HG02970 (cell line): ENCODE measurements around the gene UHRF2.
"Not testable (repeated sequence)": the region's sequence is repeated elsewhere in the genome, so short reads cannot be mapped to it uniquely, and the experiment has no call there.

Source experiments
- ATAC-seq: cut with Tn5 transposase; IDR thresholded peaks from one replicate; pipeline ENCODE4 v1.9.1; 2021; ENCODE audit warnings: mild to moderate bottlenecking, moderate library complexity, moderate number of reproducible peaks; ENCODE audit not compliant: unreplicated experiment, low FRiP score

Gene UHRF2

DNA sequence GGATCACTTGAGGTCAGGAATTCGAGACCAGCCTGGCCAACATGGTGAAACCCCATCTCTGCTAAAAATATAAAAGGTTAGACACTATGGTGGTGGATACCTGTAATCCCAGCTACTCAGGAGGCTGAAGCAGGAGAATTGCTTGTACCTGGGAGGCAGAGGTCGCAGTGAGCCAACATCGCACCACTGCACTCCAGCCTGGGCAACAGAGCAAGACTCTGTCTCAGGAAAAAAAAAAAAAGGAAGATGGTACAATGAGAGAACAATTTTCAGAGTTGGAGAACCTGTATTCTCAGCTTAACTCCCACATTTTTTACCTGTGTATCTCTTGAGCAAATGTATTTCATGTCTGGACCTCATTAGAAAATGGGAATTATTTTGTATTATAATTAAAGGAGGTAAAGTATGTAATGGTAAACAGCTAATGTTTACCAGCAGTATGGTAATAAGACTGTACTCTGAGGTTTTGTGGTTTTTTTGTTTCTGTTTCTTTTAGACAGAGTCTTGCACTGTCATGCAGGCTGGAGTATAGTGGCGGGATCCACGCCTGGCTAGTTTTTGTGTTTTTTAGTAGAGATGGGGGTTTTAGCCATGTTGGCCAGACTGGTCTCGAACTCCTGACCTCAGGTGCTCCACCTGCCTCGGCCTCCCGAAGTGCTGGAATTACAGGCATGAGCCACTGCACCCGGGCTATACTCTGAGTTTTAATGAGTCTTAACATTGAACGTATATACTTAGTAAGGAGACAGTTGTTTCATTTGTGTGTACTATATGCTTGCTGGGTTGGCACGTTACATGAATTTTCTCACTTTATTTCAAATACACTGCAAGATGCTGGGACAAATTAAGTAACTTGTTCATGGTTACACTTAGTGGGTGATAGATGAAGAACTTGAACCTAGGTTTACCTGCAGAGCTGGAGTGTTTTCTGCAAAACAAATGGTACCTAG lies 16.2 kb downstream of the UHRF2 start:
- ATAC-seq, result peak; percentile 73

DNA sequence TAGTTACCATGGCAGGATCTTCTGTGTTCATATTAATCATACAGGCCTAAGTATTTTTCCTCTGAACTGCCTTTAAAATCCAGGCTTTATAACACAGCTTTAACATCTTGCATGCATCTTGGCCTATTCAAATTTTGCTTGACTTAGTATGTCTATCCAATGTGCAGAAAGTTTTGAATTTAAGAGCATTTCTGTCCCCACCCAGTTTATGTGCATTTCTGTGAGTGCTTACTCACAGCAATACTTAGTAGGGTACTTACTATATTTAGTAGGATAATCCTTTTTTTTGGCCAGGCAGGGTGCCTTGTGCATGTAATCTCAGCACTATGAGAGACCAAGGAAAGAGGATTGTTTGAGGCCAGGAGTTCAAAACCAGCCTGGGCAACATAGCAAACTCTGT lies 18.0 kb downstream of the UHRF2 start:
- ATAC-seq, result no peak

DNA sequence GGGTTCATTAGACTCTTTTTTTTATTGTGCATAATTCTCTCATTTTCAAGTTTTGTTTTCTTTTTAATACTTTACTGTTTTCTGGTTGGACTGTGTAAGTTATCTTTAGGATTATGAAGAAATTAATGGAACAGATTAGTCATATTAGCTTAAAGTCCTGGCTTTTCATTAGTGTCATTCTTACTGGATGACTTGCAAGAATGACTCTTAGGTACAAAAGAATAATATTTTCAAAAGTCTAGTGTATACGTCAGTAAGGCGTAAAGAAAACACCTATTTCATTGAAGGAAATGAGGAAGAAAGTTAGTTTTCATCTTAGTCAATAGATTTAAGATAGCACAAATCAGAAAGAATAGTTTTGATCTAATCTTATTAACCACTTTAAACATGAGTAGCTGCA lies 20.4 kb downstream of the UHRF2 start:
- ATAC-seq, result no peak

DNA sequence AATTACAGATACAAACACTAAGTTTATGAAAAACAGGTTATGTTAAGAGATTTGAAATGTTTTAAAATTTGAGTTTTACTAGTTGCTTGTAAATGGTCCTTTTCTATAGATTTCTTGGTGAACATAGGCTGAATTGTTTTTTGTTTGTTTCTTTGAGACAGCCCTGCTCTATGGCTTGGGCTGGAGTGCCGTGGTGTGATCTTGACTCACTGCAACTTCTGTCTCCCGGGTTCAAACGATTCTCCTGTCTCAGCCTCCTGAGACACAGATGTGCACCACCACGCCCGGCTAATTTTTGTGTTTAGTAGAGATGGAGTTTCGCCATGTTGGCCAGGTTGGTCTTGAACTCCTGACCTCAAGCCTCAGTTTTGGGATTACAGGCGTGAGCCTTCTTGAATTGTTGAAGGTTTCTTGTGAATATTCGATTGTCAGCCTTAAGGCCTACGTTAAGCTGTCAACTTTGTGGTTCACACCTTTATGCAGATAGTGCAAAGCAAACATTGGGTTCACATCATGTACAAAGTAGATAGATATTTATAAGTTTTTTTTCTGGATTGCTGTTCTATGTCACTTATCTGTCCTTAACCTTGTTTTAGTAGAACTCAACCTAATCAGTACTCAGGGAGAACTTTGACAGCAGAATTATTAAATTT lies 26.2 kb downstream of the UHRF2 start:
- ATAC-seq, result no peak

DNA sequence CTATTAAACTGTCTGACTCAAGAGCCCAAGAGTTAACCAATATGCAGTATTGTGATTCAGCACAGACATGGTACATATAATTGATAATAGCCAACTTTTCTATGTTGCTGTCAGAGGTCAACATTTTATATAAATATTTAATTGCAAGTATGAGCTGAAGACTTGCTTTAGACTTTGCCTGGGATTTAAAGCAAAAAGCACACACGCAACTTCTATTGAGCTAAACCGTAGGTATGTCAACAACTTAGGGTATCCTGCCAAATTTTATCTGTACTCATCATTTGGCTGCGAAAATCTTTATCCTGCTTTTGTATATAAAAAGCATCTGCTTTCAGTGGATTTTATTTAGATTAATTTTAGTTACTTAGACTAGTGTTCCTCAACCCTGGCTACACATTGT lies 27.4 kb downstream of the UHRF2 start:
- no peak for ATAC-seq

DNA sequence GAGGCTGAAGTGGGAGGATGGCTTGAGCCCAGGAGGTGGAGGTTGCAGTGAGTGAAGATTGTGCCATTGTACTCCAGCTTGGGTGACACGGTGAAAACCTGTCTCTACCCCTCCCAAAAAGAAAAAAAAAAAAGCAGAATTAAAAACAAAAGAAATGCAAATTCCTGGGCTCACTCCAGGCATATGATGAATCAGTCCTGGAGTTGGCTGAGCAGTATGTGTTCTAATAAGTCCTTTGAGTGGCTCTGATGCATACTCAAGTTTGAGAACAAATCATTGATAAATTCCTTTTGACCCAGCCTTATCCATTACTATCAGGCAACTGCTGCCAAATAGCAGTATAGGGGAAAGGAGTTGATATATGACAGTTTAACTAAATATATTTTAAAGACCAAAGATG lies 28.3 kb downstream of the UHRF2 start:
- ATAC-seq, result no peak

DNA sequence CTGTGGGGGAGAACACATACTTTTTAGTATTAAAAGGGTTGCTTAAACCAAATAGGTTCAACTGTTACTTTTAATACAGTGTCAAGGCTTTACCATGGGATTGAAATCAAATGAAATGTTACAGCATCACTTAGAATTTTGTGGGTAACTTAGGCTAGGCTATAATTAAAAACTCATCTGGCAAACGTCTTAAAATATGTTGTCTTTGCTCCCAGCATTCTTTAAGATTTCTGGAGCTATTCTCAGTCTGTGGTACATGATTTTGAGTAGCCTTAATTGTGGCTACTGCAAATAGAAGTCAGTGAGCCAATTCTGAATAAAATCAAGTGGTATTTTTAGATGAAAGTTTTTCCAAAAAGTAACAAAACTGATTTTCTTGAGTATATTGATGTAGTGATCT lies 30.7 kb downstream of the UHRF2 start:
- ATAC-seq, result no peak

DNA sequence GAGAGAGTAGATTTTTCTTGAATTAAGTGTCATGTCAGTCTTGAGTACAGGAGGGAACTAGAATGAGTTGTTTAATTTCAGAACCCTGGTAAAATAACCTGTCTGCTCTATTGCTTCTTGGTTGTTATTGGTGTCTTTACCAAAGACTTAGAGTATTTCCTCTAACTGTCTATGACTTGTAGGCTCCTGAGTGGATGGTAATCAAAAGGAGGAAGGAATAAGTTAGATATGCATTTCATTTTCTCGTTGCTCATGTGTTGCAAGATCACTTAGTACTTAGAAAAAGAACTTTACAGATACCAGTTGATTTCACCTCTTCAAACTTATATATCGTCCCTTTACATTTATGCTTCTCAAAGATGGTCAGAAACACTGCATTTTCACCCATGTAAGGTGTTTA lies 31.1 kb downstream of the UHRF2 start:
- ATAC-seq, result no peak

DNA sequence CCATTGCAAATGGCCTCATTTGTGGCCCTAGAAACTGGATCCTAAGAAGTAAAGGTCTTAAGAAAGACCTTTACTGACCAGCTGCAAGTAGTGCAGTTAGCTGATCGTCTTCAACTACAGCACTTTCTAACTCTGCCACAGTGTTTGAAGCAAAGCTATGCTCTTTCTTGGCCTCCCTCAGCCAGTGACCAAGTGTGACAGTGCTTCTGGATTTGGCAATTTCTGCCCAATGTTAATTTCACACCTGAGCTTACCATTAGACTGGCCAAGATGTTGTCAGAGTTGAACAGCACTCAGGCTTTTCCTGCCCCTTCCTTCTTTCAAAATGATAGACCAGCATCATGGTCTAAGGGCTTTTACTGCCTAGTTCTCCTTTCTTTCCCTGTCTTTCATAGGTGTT lies 36.1 kb downstream of the UHRF2 start:
- ATAC-seq, result no peak

DNA sequence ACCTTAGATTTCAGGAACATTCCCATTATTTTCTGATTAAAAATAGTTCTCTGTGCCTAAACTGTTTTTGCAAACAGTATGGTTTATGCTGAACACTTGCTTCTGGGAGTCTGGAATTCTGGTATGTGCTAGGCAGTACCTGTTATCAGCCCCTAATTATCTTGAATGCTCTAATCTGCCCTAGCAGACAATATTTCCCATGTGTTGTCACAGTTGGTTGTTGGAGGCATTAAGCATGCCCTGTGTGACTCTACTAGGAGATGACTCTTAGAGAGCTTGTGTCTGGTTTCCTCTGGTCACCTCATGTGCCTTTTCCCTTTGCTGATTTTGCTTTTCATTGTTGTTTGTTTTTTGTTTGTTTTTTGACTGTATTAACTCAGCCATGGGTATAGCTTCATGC lies 36.6 kb downstream of the UHRF2 start:
- no peak for ATAC-seq

DNA sequence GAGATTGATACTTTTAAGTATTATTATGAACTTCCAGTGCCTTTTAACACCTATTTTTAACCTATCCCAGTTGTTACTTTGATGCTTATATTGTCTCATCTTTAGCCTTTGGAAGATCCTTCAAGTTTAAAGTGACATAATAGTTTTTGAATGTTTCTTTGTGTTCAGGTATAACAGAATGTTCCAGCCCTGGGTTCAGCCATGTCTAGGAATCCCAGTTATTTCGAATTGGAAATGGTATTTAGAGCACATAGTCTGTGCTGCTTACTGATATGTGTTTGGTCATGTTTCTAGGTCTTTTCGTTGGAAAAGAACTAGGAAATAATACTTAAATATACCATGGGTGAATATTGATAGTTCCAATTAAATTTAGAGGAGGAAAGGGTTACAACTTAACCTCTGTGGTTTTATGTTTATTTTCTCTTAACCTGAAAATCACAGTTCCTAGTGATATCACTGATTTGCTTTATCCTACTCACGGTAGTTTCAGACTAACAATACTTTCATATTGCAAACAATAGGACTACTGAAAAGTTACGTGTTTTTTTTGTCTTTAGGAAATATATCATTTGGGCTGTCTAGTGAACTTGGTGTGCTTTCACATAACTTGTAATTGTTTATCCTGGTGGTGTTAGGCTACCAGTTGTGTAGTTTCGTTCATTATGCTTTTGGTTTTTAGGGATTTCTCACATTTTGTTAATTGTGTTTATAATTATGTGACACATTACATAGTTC lies 37.8 kb downstream of the UHRF2 start:
- ATAC-seq, result no peak

DNA sequence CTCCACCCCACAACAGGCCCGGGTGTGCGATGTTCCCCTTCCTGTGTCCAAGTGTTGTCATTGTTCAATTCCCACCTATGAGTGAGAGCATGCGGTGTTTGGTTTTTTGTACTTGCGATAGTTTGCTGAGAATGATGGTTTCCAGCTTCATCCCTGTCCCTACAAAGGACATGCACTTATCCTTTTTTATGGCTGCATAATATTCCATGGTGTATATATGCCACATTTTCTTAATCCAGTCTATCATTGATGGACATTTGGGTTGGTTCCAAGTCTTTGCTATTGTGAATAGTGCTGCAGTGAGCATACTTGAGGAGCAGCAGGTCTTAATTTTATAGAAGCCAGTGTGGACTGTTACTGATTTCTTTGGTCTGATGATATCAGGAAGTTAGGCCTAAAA lies 42.3 kb downstream of the UHRF2 start:
- not testable (repeated sequence) for ATAC-seq

DNA sequence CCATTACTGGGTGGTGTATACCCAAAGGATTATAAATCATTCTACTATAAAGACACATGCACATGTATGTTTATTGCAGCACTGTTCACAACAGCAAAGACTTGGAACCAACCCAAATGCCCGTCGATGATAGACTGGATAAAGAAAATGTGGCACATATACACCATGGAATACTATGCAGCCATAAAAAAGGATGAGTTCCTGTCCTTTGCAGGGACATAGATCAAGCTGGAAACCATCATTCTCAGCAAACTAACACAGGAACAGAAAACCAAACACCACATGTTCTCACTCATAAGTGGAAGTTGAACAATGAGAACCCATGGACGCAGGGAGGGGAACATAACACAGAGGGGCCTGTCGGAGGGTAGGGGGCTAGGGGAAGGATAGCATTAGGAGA lies 45.7 kb downstream of the UHRF2 start:
- not testable (repeated sequence) for ATAC-seq

DNA sequence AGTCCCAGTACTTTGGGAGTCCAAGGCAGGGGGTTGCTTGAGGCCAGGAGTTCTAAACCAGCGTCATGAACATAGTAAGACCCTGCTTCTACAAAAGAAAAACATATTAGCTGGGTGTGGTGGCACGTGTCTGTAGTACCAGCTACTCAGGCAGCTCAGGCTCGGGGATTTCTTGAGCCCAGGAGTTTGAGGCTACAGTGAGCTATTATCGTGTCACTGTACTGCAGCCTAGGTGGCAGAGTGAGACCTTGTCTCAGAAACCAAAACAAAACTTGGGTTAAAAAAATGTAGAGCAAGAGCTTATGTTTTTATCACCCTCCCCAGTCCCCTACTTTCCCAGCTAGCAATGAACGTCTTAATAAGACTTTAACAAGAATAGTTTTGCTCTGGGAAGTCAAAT lies 46.7 kb downstream of the UHRF2 start:
- no peak for ATAC-seq

DNA sequence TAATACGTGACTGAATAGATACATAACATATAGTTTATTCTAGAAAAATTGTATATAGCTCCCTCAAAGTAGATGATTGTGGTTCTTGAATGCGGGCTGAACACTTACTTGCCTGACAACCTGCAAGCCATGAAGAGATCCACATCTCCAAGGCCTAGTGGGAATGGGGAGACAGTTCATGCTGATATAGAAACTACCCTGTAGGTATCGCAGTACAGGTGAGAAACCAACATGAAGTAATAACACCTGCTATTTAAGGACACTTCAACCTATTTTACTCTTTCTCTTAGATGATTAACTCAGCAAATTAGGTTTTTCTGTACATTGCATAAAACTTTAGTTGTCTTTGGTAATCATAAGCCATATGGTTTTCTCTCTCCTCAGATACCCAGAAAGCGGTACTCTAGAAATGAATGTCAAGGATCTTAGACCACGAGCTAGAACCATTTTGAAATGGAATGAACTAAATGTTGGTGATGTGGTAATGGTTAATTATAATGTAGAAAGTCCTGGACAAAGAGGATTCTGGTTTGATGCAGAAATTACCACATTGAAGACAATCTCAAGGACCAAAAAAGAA lies 47.3 kb downstream of the UHRF2 start:
- no peak for ATAC-seq

DNA sequence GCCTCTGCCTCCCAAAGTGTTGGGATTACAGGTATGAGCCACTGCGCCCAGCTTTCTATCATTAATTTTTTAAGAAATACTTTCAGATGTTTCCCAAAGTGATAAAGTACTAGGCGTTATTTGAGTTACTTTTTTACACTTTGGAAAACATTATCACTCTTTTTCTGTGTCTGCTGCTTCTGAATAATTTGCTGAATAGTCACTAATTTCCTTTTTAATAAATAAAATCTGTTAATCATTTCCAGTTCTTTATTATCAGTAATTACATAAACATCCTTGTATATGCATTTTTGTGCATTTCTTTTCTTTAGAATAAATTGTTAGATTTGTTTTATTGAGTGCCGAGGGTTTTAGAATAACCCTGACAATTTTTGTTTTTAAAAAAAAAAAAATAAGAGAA lies 48.6 kb downstream of the UHRF2 start:
- no peak for ATAC-seq

DNA sequence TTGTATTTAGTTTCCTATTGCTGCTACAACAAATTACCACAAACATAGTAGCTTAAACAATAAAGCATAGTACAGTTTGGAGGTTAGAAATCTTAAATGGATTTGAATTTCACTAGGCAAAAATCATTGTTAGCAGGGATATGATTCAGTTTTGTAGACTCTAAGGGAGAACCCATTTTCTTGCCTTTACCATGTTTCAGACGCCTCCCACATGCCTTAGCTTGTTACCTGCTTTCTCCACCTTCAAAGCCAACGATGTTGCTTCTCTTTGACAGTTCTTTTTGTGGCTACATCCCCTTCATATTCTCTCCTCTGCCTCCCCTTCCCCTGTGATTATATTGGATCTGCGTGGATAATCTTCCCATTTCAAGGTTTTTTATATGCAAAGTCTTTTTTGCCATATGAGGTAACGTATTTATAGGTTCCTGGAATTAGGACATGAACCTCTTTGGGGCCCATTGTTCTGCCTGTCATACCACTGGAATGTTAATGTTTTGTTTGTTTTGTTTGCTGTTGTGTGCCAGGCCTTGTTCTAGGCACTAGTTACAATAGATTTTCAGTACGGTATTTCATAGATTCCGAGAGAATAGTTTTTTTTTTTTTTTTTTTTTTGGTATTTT lies 54.1 kb downstream of the UHRF2 start:
- no peak for ATAC-seq

DNA sequence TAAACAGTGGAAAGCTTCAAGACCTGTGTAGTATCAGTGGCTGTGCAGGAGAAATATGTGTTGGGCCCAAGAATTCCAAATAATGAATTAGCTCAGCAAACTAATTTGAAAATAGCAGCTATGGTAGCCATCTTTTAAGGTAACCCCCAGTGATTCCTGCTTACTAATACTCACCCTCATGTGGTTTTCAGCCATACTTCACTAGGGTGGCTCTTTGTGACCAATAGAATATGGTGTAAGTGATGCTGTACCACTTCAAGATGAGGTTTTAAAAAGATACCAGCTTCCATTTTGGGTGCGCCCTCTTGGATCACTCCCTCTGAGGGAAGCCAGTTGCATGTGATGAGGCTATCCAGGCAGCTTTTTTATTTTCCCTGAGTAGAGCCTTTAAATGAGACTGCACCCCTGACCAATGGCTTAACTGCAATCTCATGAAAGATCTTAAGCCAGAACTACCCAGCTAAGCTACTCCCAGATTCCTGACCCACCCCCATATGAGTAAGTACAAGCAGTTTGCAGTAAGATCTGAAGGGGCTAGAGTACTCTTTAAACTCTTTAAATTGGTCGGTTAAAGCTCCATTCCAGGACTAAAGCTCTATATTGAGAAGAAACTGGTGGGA lies 58.3 kb downstream of the UHRF2 start:
- ATAC-seq, result no peak

DNA sequence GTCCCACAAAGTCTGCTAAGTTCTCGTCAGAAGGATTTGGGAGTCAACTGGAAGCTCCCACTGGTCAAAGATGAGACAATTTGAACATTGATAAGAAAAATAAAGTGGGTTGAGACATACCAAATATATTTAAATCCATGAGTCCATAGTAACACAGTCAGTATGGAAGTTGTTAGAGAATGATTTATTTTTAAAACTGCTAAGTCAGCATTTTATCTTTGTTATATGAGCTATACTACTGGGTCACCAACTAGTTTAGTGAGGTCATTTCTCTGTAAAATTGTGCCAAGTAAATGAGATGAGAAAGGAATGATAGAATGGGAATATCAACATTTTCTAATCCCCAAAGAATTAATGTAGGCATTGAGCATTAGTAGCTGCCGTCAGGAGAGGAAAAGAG lies 60.2 kb downstream of the UHRF2 start:
- ATAC-seq, result no peak

DNA sequence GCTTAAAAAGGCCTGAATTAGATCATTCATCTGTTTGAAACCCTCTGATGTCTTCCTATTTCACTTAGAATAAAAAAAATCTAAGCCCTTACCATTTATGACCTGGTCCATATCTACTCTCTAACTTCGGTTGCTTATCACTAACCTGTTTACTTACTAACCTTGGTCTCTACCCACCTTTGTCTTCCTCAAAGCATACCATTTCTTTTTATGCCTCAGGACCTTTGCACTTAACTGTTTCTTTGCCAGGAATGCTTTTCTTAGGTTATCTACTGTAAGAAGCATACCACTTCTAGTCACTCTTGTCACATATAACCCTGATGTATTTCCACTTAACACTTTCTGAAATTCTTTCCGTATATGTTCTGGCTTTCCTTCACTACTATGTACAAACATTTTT lies 67.0 kb downstream of the UHRF2 start:
- ATAC-seq, result no peak
